Measurements from ENCODE around the gene MARVELD3. TPM values are rescaled to one million over a fixed set of nuclear protein-coding genes. Genes with fewer than 3 reads are reported as not detected.

The MARVELD3 gene
- total and polyA plus RNA-seq, 2 of the 8 experiments (the other 6 are each of a cell fraction or from before 2014, with no cell fraction given) = 18.0 to 34.8 TPM

DNA sequence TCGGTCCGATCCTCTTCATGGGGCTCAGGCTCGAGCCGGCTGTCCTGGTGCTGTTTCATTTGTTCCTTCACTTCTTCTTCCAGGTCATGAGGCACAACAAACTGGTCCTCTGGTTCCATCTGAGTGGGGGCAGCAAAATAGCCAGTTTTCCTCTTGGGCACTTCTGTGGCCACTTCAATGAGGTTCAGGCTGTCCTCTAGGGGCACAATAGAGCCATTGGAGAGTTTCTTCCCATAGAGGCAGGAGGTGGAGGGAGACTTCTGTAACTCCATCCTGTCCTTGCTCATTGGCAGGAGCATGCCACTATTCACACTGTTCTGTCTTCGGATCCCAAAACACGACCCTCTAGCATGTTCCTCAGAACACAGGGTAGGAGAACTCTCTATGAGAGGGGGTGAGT is 22.9 kb downstream of the MARVELD3 start:
- Histone ChIP-seq H2BK20ac (ENCODE audit: low read length) (no peak overlapping the region), H2BK12ac (ENCODE audit: low read depth, low read length) (no peak overlapping the region), H3K79me1 (ENCODE audit: low read depth, low read length) (no peaks in the 10 kb centered on the region), H3K18ac (ENCODE audit: extremely low read depth, low read length) (no peak overlapping the region), H4K8ac (ENCODE audit: extremely low read depth, insufficient read depth, low read length) (no peak overlapping the region), H2BK15ac (ENCODE audit: low read length) (no peak overlapping the region), H3K4me3 (ENCODE audit: extremely low read depth in 1 of 4, insufficient read depth in 2 of 4, low read depth in 3 of 4, low read length in 4 of 4) (no peak overlapping the region), H3K4me2 (ENCODE audit: insufficient read depth in 1 of 2, low read depth in 2 of 2, low read length in 2 of 2) (no peak overlapping the region), H3K23ac (ENCODE audit: insufficient read length) (no peak overlapping the region), H3K27me3 (replicated peaks in 1 of 4; ENCODE audit: control insufficient read depth in 3 of 4, extremely low read depth in 1 of 4, insufficient read depth in 3 of 4, low read length in 3 of 4) (no peaks in the 10 kb centered on the region), H3K36me3 (ENCODE audit: control insufficient read depth in 2 of 4, insufficient read depth in 4 of 4, low read length in 3 of 4) (peaks cover 2 to 33% (median 7%) of the 10 kb centered on the region in 4 experiments; a peak in 6 of 8 replicates), H2BK120ac (replicated peaks; ENCODE audit: low read depth, low read length) (no peak overlapping the region), H4K91ac (replicated peaks; ENCODE audit: insufficient read length, low read length) (no peak overlapping the region), H3K4me1 (replicated peaks in 1 of 4; ENCODE audit: control insufficient read depth in 3 of 4, insufficient read depth in 4 of 4, low read length in 3 of 4) (no peaks in the 10 kb centered on the region), H3K27ac (ENCODE audit: low read depth, low read length) (no peak overlapping the region), H3K79me2 (ENCODE audit: control insufficient read depth in 1 of 2, insufficient read depth in 2 of 2, low read length in 2 of 2) (no peaks in the 10 kb centered on the region), H2AFZ (ENCODE audit: low read length) (no peak overlapping the region), H3K23me2 (ENCODE audit: low read depth, low read length) (no peaks in the 10 kb centered on the region), H3K14ac (ENCODE audit: insufficient read length) (no peak overlapping the region), H3K9ac (replicated peaks in 1 of 4; ENCODE audit: extremely low read depth in 1 of 4, low read depth in 3 of 4, low read length in 3 of 4) (no peak overlapping the region), H2AK5ac (ENCODE audit: low read depth, low read length) (no peak overlapping the region), H3K56ac (replicated peaks; ENCODE audit: insufficient read length, low read depth, low read length) (no peak overlapping the region), H2BK5ac (ENCODE audit: low read depth, low read length) (no peak overlapping the region), H3K9me3 (ENCODE audit: insufficient read depth in 2 of 2, low read depth in 1 of 2, low read length in 1 of 2) (no peaks in the 10 kb centered on the region), H4K20me1 (replicated peaks in 1 of 2; ENCODE audit: control insufficient read depth in 1 of 2, insufficient read depth in 2 of 2, low read length in 2 of 2) (peaks cover 2 to 11% of the 10 kb centered on the region in 2 experiments), H4K5ac (ENCODE audit: insufficient read length, low read depth, low read length) (no peak overlapping the region), H3K4ac (replicated peaks; ENCODE audit: insufficient read length, low read depth, low read length) (no peak overlapping the region)
- FAIRE-seq = peak; percentile 39
- CTCF ChIA-PET (ENCODE audit: partially characterized antibody) = interaction anchor here (2.1 kb wide), 1 partner anchor 12 kb away, joined by 5 read pairs; no protein-coding TSS in a partner anchor
- DNase-seq (ENCODE audit: low read depth in 1 of 2, low spot score in 2 of 2) = no peak
- POLR2A ChIA-PET (ENCODE audit: partially characterized antibody) = no interaction called here
- WGBS, 2 experiments (ENCODE audit: extremely low coverage in 1 of 2, insufficient coverage in 1 of 2, insufficient read length in 1 of 2, insufficient replicate concordance in 2 of 2, low coverage in 1 of 2, low lambda C conversion rate in 2 of 2, missing lambda C conversion rate in 1 of 2) = 83% methylated on average over 6 of the region's 6 CpGs; no CpG with 5 or more reads in 1 of the 2 experiments
- TF ChIP-seq, protein P1, sequence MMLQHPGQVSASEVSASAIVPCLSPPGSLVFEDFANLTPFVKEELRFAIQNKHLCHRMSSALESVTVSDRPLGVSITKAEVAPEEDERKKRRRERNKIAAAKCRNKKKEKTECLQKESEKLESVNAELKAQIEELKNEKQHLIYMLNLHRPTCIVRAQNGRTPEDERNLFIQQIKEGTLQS (IDR thresholded peaks at IDR 0.05; ENCODE audit: insufficient read depth, low read depth, low read length) = no peak
- TF ChIP-seq SIX5 (IDR thresholded peaks at IDR 0.05; ENCODE audit: low read depth, low read length) (no peak), POLR2AphosphoS5 (IDR thresholded peaks at IDR 0.05; ENCODE audit: low read depth, low read length) (no peak), EP300 (IDR thresholded peaks at IDR 0.05; ENCODE audit: borderline replicate concordance in 1 of 2, low read depth in 2 of 2, low read length in 2 of 2) (no peak), RFX5 (IDR thresholded peaks at IDR 0.05; ENCODE audit: borderline replicate concordance, low read depth, low read length) (no peak), TCF12 (IDR thresholded peaks at IDR 0.05; ENCODE audit: low read depth, low read length) (no peak), BCL11A (IDR thresholded peaks at IDR 0.05; ENCODE audit: low read depth in 2 of 2, low read length in 2 of 2) (no peak), POLR2A (IDR thresholded peaks at IDR 0.05; ENCODE audit: control extremely low read depth in 1 of 2, low read depth in 2 of 2, low read length in 2 of 2) (no peak), SAP30 (IDR thresholded peaks at IDR 0.05; ENCODE audit: insufficient read depth, insufficient replicate concordance, low read length) (no peak), CHD1 (IDR thresholded peaks at IDR 0.05; ENCODE audit: low read depth, low read length) (no peak), SRF (IDR thresholded peaks at IDR 0.05; ENCODE audit: low read depth, low read length) (no peak)
- TF ChIP-seq, protein P2, sequence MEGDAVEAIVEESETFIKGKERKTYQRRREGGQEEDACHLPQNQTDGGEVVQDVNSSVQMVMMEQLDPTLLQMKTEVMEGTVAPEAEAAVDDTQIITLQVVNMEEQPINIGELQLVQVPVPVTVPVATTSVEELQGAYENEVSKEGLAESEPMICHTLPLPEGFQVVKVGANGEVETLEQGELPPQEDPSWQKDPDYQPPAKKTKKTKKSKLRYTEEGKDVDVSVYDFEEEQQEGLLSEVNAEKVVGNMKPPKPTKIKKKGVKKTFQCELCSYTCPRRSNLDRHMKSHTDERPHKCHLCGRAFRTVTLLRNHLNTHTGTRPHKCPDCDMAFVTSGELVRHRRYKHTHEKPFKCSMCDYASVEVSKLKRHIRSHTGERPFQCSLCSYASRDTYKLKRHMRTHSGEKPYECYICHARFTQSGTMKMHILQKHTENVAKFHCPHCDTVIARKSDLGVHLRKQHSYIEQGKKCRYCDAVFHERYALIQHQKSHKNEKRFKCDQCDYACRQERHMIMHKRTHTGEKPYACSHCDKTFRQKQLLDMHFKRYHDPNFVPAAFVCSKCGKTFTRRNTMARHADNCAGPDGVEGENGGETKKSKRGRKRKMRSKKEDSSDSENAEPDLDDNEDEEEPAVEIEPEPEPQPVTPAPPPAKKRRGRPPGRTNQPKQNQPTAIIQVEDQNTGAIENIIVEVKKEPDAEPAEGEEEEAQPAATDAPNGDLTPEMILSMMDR (IDR thresholded peaks at IDR 0.05; ENCODE audit: control extremely low read depth in 1 of 3, insufficient read depth in 1 of 3, low read depth in 1 of 3, low read length in 3 of 3) = peak; percentile 40 to 76 (median 65)

All from H1 (cell line).